Measurements from ENCODE around the gene CCL28. TPM values are rescaled to one million over a fixed set of nuclear protein-coding genes. Genes with fewer than 3 reads are reported as not detected.
"Not testable (repeated sequence)": the region's sequence is repeated elsewhere in the genome, so short reads cannot be mapped to it uniquely, and the experiment has no call there.

Gene CCL28
- total RNA-seq, 1 donor from 2014 or later: 0.53 TPM

DNA sequence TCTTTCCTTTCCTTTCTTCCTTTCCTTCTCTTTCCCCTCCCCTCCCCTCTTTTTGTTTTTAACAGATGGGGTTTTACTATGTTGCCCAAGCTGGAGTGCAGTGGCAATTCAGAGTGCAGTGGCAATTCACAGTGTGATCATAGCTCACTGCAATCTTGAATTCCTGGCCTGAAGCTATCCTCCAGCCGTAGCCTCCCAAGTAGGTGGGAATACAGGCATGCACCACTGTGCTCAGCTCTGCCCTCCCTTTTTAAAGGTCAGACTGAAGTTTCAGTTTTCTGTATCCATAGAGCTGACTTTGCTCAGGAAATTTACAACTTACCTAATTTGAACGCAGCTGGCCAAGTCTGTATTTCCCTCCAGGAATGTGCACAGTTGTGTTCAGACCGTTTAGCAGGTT is 696 bp downstream of the CCL28 start:
- DNase-seq (ENCODE audit: extremely low read depth, low read depth, low spot score): no peak

- DNase-seq (ENCODE audit: extremely low read depth, low read depth, low spot score): no peak
Observed at GRCh38 chr5:43410414-43410813, 1.8 kb downstream of the CCL28 start.

DNA sequence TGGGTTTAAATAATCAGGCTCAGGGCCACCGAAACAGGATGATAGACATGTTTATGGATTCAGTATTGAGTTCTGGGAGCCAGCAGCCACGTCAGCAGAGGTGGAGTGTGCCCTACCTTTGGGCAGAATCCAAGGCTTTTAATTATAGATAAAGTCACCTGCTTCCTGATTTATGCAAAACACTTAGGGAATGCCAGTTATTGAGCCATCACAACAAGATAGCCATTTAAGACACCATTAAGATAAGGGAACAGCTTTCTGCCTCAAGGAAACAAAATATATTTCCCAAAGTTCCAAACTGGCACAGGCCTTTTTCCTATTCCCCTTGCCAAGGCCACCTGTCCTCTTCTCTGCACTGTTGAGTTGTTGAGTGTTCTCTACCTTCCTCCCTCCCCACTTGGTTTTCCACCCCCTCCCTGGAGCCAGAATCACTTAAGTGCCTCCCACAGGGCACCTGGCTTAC is 2.4 kb downstream of the CCL28 start:
- no peak for DNase-seq (ENCODE audit: extremely low read depth, low read depth, low spot score)

- DNase-seq (ENCODE audit: extremely low read depth, low read depth, low spot score): not testable (repeated sequence)
Observed at GRCh38 chr5:43402524-43403066, 9.6 kb downstream of the CCL28 start.

DNA sequence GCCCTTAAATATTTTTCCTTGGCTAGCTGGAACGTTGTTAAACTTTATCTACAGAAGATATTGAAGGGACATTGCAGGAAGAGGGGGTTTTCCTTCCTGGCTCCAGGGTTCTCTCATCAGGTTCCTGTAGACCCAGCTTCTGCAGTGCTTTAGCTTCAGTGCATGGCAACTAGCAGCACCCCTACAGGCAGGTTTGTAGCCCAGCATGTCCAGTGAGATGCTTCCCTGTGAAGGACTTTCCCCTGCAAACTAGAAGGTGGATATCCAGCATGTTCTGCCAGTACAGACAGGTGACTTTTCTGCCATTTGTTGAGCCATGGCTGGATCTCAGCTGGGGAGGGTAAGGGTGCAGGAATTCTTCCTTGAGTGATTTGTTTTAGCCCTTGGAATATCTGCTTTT is 10.4 kb downstream of the CCL28 start:
- no peak for DNase-seq (ENCODE audit: extremely low read depth, low read depth, low spot score)

GRCh38 chr5:43400082-43400481 is 12.1 kb downstream of the CCL28 start:
- DNase-seq (ENCODE audit: extremely low read depth, low read depth, low spot score): no peak

DNA sequence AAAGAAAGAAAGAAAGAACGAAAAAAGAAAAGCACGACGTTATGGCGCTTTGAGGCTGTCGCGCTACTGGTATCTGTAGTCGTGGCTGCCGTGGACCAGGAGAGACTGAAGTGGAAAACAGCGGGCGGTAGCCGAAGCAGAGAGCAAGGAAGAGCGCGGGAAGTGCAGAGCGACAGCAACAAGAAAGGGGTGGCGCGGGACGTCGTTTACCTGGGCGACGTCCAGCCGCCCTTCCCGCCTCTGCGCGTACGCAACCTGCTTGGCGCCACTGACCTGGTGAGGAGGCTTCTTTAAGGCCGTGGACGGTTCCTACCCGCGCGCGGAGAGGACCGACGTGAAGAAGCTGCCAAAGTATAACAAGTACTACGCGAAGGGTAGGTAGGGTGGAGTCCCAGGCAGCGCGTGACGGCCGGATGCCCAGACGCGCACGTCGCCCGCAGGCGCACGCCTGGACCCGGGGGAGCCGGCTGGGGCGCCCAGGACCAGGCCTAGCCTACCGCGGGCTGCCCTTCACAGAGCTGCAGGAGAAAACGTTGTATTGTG is 15.4 kb downstream of the CCL28 start:
- DNase-seq (ENCODE audit: extremely low read depth, low read depth, low spot score): no peak

DNA sequence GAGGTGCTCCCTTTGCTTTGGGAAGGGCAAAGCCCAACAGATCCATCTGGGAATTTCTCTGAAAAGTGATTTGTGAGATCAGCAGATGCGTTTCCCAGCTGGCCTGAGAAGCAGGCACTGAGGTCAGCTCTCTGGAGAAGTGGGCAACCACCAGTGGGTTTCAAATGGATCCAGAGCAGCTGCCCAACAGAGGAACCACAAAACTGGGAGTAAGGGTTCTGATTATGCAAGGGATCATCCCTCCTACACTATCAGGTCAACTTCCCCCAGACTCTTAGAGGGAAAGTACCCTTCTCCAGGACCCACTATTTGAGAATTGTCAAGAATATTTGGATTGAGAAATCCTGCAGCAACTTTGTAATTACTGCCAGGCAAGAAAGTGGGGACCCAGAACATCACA is 21.7 kb downstream of the CCL28 start:
- DNase-seq (ENCODE audit: extremely low read depth, low read depth, low spot score): no peak

- peak; percentile 62 for DNase-seq (ENCODE audit: extremely low read depth, low read depth, low spot score)
Observed at GRCh38 chr5:43389679-43390329, 22.4 kb downstream of the CCL28 start.

GRCh38 chr5:43386960-43387362 is 25.2 kb downstream of the CCL28 start:
- no peak for DNase-seq (ENCODE audit: extremely low read depth, low read depth, low spot score)

GRCh38 chr5:43376496-43377140 is 35.6 kb downstream of the CCL28 start:
- no peak for DNase-seq (ENCODE audit: extremely low read depth, low read depth, low spot score)

GRCh38 chr5:43371821-43372220 is 40.4 kb downstream of the CCL28 start:
- DNase-seq (ENCODE audit: extremely low read depth, low read depth, low spot score): no peak

GRCh38 chr5:43370352-43370751 is 41.8 kb downstream of the CCL28 start:
- DNase-seq (ENCODE audit: extremely low read depth, low read depth, low spot score): no peak

- DNase-seq (ENCODE audit: extremely low read depth, low read depth, low spot score): no peak
Observed at GRCh38 chr5:43369651-43370050, 42.5 kb downstream of the CCL28 start.

DNA sequence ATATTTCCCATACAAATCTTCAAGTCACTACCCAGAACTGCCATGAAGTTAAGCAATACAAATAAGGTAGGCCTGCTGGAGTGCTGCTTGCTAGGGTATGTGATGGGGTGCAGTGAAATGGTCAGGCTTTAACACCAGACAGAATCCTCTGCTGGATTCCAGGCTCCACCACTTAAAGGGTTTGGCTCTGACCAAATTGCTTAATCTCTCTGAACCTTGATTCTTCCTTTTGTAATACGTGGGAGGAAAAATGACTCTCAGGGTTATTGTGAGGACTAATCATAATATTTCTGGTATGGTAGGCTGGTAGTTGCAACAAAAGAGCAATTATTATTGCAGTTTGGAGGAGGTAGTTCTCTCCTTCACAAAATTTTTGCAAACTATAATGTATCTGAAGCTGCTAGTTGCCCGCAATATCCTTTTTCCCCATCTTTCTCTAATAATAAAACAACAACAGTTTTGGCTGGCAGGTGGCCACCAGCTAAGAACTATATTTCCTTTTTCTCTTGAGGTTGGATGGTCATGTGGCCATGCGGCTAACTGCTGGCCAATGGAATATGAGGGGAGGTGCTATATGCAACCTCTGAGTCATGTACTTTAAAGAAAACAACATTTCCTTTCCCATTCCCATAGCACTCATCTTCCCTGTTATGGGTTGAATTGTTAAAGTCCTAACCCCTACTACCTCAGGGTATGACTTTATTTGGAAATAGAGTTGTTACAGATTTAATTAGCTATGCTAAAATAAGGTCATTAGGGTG is 44.1 kb downstream of the CCL28 start:
- no peak for DNase-seq (ENCODE audit: extremely low read depth, low read depth, low spot score)

DNA sequence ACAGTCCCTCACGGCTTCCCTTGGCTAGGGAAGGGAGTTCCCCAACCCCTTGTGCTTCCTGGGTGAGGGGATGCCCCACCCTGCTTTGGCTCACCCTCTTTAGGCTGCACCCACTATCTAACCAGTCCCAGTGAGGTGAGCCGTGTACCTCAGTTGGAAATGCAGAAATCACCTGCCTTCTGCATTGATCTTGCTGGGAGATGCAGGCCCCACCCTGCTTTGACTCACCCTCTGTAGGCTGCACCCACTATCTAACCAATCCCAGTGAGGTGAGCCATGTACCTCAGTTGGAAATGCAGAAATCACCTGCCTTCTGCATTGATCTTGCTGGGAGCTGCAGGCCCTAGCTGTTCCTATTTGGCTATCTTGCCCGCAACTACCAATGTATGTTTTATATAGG is 44.7 kb downstream of the CCL28 start:
- no peak for DNase-seq (ENCODE audit: extremely low read depth, low read depth, low spot score)

DNA sequence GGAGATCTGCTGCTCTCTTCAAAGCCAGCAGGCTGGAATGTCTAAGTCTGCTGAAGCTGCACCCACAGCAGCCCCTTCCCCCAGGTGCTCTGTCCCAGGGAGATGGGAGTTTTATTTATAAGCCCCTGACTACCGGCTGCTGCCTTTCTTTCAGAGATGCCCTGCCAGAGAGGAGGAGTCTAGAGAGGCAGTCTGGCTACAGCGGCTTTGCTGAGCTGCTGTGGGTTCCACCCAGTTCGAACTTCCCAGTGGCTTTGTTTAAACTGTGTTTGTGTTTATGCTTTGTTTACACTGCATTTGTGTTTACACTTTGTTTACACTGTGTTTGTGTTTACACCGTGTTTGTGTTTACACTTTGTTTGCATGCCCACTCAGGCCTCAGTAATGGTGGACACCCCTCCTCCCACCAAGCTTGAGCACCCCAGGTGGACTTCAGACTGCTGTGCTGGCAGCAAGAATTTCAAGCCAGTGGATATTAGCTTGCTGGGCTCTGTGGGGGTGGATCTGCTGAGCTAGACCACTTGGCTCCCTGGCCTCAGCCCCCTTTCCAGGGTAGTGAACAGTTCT is 45.4 kb downstream of the CCL28 start:
- DNase-seq (ENCODE audit: extremely low read depth, low read depth, low spot score): not testable (repeated sequence)

DNA sequence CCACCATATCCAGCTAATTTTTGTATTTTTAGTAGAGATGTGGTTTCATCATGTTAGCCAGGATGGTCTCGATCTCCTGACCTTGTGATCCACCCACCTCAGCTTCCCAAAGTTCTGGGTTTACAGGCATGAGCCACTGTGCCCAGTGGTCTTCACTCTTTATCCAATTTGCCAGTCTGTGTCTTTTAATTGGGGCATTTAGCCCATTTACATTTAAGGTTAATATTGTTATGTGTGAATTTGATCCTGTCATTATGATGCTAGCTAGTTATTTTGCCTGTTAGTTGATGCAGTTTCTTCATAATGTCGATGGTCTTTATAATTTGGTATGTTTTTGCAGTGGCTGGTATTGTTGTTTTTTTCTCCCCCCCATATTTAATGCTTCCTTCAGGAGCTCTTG is 47.0 kb downstream of the CCL28 start:
- not testable (repeated sequence) for DNase-seq (ENCODE audit: extremely low read depth, low read depth, low spot score)

DNA sequence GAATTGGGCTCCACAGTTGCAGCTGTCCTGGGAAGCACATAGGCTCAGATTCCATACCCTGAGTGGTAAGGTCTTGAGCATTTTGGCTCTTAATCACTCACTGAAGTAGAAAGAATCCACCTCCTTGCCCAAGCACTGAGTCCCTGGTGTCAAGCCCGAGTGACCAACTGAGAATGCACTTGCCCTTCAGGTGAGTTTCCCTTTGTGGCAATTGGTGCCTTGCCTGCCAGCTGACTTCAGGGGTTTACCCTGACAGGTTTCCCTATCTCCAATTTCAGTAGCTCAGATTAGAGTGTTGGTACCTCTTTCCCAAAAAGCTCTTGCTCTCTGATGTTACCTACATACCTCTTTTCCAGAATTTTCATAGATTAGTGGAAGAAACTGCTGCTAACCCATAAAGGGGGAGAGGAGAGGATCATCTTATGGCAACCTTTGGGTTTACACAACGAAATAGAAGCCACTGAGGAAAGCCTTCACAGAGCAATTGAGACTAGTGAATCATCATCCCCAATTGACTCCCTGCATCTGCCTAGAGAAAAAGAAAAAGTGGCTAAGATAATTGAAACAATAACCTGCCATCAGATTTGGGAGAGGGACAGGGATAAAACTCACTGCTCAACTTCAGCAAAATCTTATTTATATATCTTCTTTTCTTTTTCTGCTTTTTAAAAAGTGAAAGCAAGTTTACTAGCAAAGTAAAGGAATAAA is 48.6 kb downstream of the CCL28 start:
- no peak for DNase-seq (ENCODE audit: extremely low read depth, low read depth, low spot score)

DNA sequence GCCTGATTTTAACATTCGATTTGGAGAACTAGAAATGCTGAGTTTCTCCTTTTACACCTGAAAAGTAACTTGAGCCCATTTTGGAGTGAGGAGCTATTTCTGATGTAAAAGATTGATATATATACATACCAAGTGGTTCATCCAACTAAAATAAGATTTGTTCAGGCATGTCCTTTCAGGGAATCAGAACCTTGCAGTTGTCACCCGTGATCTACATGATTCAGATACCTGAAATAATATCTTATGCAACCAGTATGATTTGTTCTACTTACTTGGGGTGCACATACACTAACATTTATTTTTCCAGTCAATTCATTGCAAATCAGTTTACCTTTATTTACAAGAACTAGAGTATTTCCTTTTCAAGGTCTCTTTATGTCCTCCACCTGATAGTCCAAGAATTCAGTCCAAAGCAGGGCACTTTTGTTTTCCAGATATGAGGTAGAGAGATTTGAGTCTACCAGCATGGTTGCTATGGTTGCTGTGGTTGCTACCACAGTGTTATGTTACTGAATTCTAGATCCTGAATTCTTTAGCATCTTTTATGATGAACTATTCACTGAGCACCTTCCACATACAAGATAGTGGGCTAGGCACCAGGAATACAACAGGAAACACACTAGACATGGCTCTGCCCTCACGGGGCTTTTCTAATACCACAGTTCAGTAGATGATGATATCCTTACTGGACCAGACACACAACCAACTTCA is 49.3 kb downstream of the CCL28 start:
- DNase-seq (ENCODE audit: extremely low read depth, low read depth, low spot score): no peak
